Breast epithelium (tissue), 4 donors: Measurements from ENCODE around the gene NFIX. TPM values are rescaled to one million over a fixed set of nuclear protein-coding genes. Genes with fewer than 3 reads are reported as not detected.

Experiments
- DNase-seq, 2 donors: peaks; one replicate each; pipeline ENCODE4 v3.0.0-alpha.2; 2019; ENCODE audit warnings: low spot score in 2 of 2
- H3K27ac ChIP-seq, 2 donors: fragments of 200-600 bp; sonication (generic) in 1 of 2; one replicate each; pipeline ENCODE4 v1.5.1; 2016 to 2019; ENCODE audit warnings: mild to moderate bottlenecking in 1 of 2
- H3K27me3 ChIP-seq, 2 donors: fragments of 200-600 bp; sonication (generic) in 1 of 2; one replicate each; pipeline versions ENCODE4 v1.5.1 to v1.6.0; 2017 to 2019; ENCODE audit warnings: control low read depth in 1 of 2, mild to moderate bottlenecking in 1 of 2
- H3K36me3 ChIP-seq: fragments of 200-600 bp; one replicate; pipeline ENCODE4 v1.5.1; 2019
- H3K4me1 ChIP-seq, 2 donors: fragments of 200-600 bp; sonication (generic); one replicate each; pipeline ENCODE4 v1.5.1; 2016 to 2019; ENCODE audit warnings: control low read depth in 1 of 2
- H3K4me3 ChIP-seq, 3 donors: fragments of 200-600 bp; sonication (generic); 1 replicate in 2 of 3; 2 replicates in 1 of 3; pipeline ENCODE4 v1.5.1; 2016 to 2019; ENCODE audit warnings: mild to moderate bottlenecking in 3 of 3, moderate library complexity in 2 of 3
- H3K9me3 ChIP-seq, 2 donors: fragments of 200-600 bp; sonication (generic) in 1 of 2; one replicate each; pipeline ENCODE4 v1.5.1; 2016 to 2019; ENCODE audit warnings: control low read depth in 1 of 2
- POLR2A ChIP-seq: fragments of 450-650 bp; IDR thresholded peaks from one replicate; pipeline ENCODE4 v1.6.1; 2016; ENCODE audit warnings: antibody characterized with exemption, mild to moderate bottlenecking, moderate library complexity
- POLR2AphosphoS5 ChIP-seq, 3 donors: sonication (generic); formaldehyde crosslinking; IDR thresholded peaks; one replicate each; pipeline ENCODE4 v1.6.1; 2017; ENCODE audit warnings: antibody characterized with exemption in 3 of 3
- intact Hi-C: fragments of 100-400 bp; cut with DNase I; formaldehyde crosslinking; loops from one replicate; pipeline ENCODE4 v1.15.1; 2023; ENCODE audit warnings: low total_unique reads
- total RNA-seq, 3 donors: library from RNA; depleted of rRNA; stranded (reverse); fragments of >200 nt; gene quantifications; one replicate each; pipeline ENCODE4 v1.1.0, GENCODE V29; 2016
- TF ChIP-seq, protein P1 (sequence below), 3 donors: fragments of 450-650 bp; IDR thresholded peaks; one replicate each; pipeline ENCODE4 v1.5.1; 2016 to 2017; ENCODE audit warnings: antibody characterized with exemption in 3 of 3, mild to moderate bottlenecking in 3 of 3, moderate library complexity in 3 of 3

Gene NFIX
- total RNA-seq, 3 donors from 2014 or later: 43.6 to 53.9 (median 52.8) TPM

DNA sequence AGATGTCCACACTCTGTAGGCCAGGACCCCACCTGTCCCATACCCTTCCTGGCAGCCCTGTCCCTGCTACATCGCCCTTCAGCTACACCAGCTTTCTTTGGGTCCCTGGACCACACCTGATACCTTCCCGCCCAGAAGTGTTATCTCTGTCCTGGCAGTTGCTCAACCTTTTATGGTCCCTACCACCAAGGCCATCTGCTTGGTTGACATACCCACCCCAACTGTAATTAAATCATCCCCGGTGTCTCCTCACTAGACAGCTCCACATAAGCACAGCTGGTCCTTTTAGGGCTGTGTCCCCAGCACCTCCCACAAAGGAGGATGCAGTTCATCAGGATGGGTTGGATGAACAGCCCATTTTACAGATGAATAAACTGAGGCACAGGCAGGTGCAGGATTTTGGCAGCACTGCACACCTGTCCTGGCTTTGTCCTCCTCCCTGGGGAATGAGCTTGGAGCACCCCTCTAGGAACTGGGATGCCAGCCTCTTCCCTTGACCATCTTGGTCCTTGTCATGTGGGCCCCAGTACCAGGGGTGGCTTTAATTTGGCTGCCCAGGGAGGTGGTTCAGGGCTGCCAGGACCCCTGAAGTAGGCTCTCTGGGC is 135.7 kb downstream of the NFIX start:
- no peak for TF ChIP-seq POLR2A
- TF ChIP-seq POLR2AphosphoS5 (IDR thresholded peaks at IDR 0.05): no peak
- TF ChIP-seq, protein P1, sequence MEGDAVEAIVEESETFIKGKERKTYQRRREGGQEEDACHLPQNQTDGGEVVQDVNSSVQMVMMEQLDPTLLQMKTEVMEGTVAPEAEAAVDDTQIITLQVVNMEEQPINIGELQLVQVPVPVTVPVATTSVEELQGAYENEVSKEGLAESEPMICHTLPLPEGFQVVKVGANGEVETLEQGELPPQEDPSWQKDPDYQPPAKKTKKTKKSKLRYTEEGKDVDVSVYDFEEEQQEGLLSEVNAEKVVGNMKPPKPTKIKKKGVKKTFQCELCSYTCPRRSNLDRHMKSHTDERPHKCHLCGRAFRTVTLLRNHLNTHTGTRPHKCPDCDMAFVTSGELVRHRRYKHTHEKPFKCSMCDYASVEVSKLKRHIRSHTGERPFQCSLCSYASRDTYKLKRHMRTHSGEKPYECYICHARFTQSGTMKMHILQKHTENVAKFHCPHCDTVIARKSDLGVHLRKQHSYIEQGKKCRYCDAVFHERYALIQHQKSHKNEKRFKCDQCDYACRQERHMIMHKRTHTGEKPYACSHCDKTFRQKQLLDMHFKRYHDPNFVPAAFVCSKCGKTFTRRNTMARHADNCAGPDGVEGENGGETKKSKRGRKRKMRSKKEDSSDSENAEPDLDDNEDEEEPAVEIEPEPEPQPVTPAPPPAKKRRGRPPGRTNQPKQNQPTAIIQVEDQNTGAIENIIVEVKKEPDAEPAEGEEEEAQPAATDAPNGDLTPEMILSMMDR (IDR thresholded peaks at IDR 0.05): no peak
- intact Hi-C loops: no loop called here

DNA sequence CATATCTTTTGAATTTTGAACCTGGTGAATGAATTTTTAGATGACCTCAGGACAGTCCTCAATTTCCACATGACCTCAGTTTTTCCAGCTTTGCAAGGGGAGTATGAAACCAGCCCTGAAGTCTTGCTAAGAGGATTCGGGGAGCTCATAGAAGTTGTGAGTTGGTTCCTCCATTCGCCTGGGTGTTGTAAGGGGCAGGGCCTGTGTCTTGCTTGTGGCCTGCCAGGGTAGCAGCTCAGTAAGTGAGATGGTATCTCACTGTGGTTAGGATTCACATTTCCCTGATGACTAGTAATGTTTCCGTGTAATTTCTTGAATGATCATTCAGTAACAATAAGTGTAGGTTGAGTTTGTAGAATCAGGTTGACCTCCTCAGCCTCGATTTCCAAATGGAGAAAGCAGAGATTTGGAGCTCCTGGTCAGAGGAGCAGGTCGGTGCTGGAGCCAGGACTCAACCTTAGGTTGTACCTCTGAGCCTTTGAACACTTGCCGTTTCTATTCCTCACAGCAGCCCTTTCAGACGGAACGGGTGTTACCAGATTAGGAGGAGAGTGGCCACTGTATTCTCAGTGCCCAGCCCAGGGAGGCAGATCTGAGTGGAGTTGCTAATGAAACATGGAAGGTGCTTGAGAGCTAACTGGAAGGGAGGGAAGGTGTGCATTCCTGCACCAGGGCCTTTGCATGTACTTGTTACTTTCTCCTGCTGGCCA is 137.4 kb downstream of the NFIX start:
- H3K4me1 ChIP-seq: no peaks in the 10 kb centered on the region
- no peaks in the 10 kb centered on the region for H3K36me3 ChIP-seq
- no peak for DNase-seq
- H3K27ac ChIP-seq: peak overlapping the region; percentile 60 to 62
- H3K9me3 ChIP-seq: no peaks in the 10 kb centered on the region
- H3K4me3 ChIP-seq: no peak overlapping the region
- intact Hi-C loops: no loop called here
- H3K27me3 ChIP-seq: no peaks in the 10 kb centered on the region
- TF ChIP-seq POLR2A (no peak), POLR2AphosphoS5 (IDR thresholded peaks at IDR 0.05) (no peak)
- TF ChIP-seq, protein P1 (IDR thresholded peaks at IDR 0.05): no peak

More for the DNA sequence above, 135.7 kb downstream of the NFIX start:
- H3K4me3 ChIP-seq: no peak overlapping the region
- peak overlapping the region in 1 of 2 donors; percentile 60 for H3K27ac ChIP-seq
- H3K27me3 ChIP-seq: no peaks in the 10 kb centered on the region
- no peaks in the 10 kb centered on the region for H3K9me3 ChIP-seq
- H3K4me1 ChIP-seq: no peaks in the 10 kb centered on the region
- no peak for DNase-seq
- no peaks in the 10 kb centered on the region for H3K36me3 ChIP-seq

DNA sequence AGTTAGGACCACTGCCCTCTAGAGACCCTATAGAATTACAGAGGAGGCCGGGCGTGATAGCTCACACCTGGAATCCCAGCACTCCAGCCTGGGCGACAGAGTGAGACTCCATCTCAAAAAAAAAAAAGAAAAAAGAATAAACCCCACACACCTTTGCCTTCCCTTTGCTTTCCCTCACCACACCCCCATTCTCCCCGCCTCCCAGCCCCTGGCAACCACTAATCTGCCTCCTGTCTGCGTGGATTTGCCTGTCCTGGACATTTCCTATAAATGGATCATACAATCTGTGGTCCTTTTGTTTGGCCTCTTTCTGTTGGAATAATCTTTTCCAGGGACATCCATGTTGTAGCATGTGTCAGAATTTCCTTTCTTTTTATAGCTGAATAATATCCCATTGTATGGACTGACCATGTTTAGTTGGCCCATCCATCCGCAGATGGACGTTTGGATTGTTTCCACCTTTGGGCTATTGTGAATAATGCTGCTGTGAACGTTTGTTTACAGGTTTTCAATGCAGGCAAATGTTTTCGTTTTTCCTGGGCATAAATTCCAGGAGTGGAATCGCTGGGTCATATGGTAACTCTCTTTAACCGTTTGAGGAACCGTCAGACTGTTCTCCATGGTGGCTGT is 138.1 kb downstream of the NFIX start:
- no peaks in the 10 kb centered on the region for H3K9me3 ChIP-seq
- no peak for DNase-seq
- H3K27me3 ChIP-seq: no peaks in the 10 kb centered on the region
- H3K36me3 ChIP-seq: no peaks in the 10 kb centered on the region
- TF ChIP-seq POLR2AphosphoS5 (IDR thresholded peaks at IDR 0.05): no peak
- no peak for TF ChIP-seq POLR2A
- TF ChIP-seq, protein P1 (IDR thresholded peaks at IDR 0.05): no peak
- H3K4me3 ChIP-seq: no peak overlapping the region
- H3K4me1 ChIP-seq: no peaks in the 10 kb centered on the region
- peak overlapping the region; percentile 60 to 62 for H3K27ac ChIP-seq
- intact Hi-C loops: no loop called here

DNA sequence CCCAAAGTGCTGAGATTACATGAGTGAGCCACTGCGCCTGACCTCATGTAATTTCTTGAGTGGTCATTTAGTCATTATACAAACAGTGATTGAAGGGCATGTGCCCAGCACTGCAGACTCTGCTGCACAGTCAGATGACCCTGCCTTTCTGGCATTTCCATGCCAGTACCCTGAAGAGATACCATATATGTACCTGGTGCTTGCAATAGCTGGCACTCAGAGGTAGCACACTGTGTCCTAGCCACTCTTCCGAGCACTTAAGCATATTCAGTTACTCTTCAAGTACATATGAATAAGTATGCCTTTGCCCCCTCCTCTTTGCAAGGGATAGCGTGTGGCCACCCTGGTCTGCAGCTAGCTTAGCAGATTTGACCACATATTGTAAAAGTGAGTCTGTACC is 139.4 kb downstream of the NFIX start:
- TF ChIP-seq, protein P1 (IDR thresholded peaks at IDR 0.05): no peak
- no peak for TF ChIP-seq POLR2AphosphoS5 (IDR thresholded peaks at IDR 0.05)
- no peak for TF ChIP-seq POLR2A
- peak overlapping the region in 1 of 2 donors; percentile 23 for H3K27ac ChIP-seq
- peaks cover 5% of the 10 kb centered on the region for H3K36me3 ChIP-seq
- H3K4me1 ChIP-seq: no peaks in the 10 kb centered on the region
- DNase-seq: no peak
- H3K4me3 ChIP-seq: peak overlapping the region in 1 of 3 donors; percentile 30
- intact Hi-C loops: no loop called here
- no peaks in the 10 kb centered on the region for H3K9me3 ChIP-seq
- no peaks in the 10 kb centered on the region for H3K27me3 ChIP-seq
